H1 (cell line): ENCODE data around the gene FASN. TPM values are rescaled to one million over a fixed set of nuclear protein-coding genes. Genes with fewer than 3 reads are reported as not detected.

Source experiments
- BCL11A ChIP-seq, 2 experiments: IDR thresholded peaks; one replicate each; pipeline ENCODE4 v1.6.1; 2011; ENCODE audit warnings: low read depth in 2 of 2, low read length in 2 of 2, mild to moderate bottlenecking in 2 of 2
- CBX8 ChIP-seq: fragments of 300-800, 300-1000 bp; sonication (generic); IDR thresholded peaks from 2 replicates; pipeline ENCODE4 v1.7.1; 2016; ENCODE audit warnings: low read depth, low read length, borderline replicate concordance
- EZH2 ChIP-seq: fragments of 200-600 bp; sonication (generic); IDR thresholded peaks from 2 replicates; pipeline ENCODE4 v1.7.1; 2012; ENCODE audit warnings: low read depth, mild to moderate bottlenecking, moderate library complexity, low read length, inconsistent platforms; ENCODE audit not compliant: severe bottlenecking
- KDM4A ChIP-seq: IDR thresholded peaks from one replicate; pipeline ENCODE4 v1.7.1; 2012; ENCODE audit warnings: low read depth, mild to moderate bottlenecking, moderate library complexity, low read length, inconsistent platforms; ENCODE audit not compliant: severe bottlenecking
- MAFK ChIP-seq: IDR thresholded peaks from 2 replicates; pipeline ENCODE4 v1.6.1; 2012; ENCODE audit warnings: low read depth, mild to moderate bottlenecking, improper control_type of control experiment, low read length
- RAD21 ChIP-seq, 2 experiments: IDR thresholded peaks in 1 of 2; conservative IDR thresholded peaks in 1 of 2; 2 replicates each; pipeline ENCODE4 v1.6.1; 2011; ENCODE audit warnings: low read depth in 2 of 2, low read length in 2 of 2, improper control_type of control experiment in 1 of 2, inconsistent platforms in 1 of 2, mild to moderate bottlenecking in 1 of 2, moderate library complexity in 1 of 2
- SAP30 ChIP-seq: fragments of 300-600 bp; sonication (generic); IDR thresholded peaks from 2 replicates; pipeline ENCODE4 v1.7.1; 2012; ENCODE audit warnings: low read length, moderate library complexity, mild to moderate bottlenecking, inconsistent platforms; ENCODE audit not compliant: insufficient read depth, insufficient replicate concordance
- polyA plus RNA-seq, 7 experiments: library from polyadenylated mRNA; depleted of rRNA in 3 of 7; stranded (reverse) in 5 of 7; unstranded in 2 of 7; fragments of >200 nt in 5 of 7; fragments of 200-250 nt in 2 of 7; gene quantifications; 1 replicate in 5 of 7; 2 replicates in 1 of 7; 4 replicates in 1 of 7; pipeline versions ENCODE4 v1.2.1 to v1.2.3, GENCODE V29; 2011 to 2013; ENCODE audit warnings: missing spikeins in 2 of 7, mixed read lengths in 2 of 7
- total RNA-seq: library from RNA; stranded (reverse); fragmentation: NEBNext Ultra II Directional; extraction: Animal tissue kit (Norgen Biotek cat#: 25700); gene quantifications from 2 replicates; pipeline ENCODE4 v1.2.1, GENCODE V29; 2021
- TF ChIP-seq, protein P1 (sequence below): IDR thresholded peaks from 2 replicates; pipeline ENCODE4 v1.6.1; 2011; ENCODE audit warnings: low read depth, mild to moderate bottlenecking, low read length; ENCODE audit not compliant: insufficient read depth

Gene FASN
- total and polyA plus RNA-seq, 2 of the 8 experiments (the other 6 are each of a cell fraction or from before 2014, with no cell fraction given) = 143 to 561 TPM

DNA sequence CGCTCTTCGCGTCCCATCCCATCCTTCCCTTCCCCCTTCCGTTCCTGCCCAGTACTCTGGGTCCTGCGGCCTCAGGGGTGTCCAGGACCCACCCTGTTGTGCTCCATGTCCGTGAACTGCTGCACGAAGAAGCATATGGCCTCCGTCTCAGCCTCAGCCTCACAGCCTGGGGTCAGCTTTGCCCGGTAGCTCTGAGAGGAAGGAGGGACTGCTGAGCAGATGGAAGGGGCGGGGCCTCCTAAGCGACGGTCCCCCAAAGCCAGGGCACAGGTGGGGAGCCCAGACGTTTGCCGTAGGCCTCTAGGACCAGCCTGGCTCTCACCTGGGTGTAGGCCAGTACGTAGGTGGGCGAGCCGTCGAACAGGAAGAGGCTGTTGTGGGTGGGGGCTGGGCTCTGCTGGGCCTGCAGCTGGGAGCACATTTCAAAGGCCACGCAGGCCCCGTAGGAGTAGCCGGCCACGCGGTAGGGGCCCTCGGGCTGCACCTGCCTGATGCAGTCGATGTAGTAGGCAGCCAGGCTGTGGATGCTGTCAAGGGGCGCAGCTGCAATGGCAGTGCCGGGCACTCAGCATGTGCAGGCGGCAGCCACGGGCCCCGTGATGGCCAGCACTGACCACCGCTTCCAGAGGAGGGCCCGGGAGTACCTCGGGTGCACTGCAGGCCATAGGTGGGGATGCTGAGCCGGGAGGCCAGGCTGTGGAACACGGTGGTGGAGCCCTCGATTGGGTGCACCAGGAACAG, 17.8 kb downstream of the FASN start (continued):
- TF ChIP-seq, protein P1, sequence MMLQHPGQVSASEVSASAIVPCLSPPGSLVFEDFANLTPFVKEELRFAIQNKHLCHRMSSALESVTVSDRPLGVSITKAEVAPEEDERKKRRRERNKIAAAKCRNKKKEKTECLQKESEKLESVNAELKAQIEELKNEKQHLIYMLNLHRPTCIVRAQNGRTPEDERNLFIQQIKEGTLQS = no peak
- no peak for TF ChIP-seq MAFK
- no peak for TF ChIP-seq RAD21 (IDR thresholded peaks at IDR 0.05 in 1 of 2, conservative IDR thresholded peaks at IDR 0.05 in 1 of 2; ENCODE audit: low read depth in 2 of 2, low read length in 2 of 2)
- no peak for TF ChIP-seq KDM4A
- TF ChIP-seq SAP30 = no peak
- no peak for TF ChIP-seq CBX8
- TF ChIP-seq BCL11A (IDR thresholded peaks at IDR 0.05; ENCODE audit: low read depth in 2 of 2, low read length in 2 of 2) = no peak
- no peak for TF ChIP-seq EZH2
